K562 (cell line): ENCODE results near the gene DNAI1. TPM values are rescaled to one million over a fixed set of nuclear protein-coding genes. Genes with fewer than 3 reads are reported as not detected.
A peak's percentile ranks its signal among the peaks of the same experiment; 100 is the strongest.

Experiments
- ATAC-seq: fragments of 200-7000 bp; cut with Tn5 transposase; 3 replicates; pipeline ENCODE4 v1.9.1; 2020; ENCODE audit warnings: moderate library complexity
- BruUV-seq: library from RNA; stranded (reverse); fragments of 400-500 nt; replicated peaks from 2 replicates; lab custom pipeline; 2021; lab: Mats Ljungman, UMichigan
- CTCF ChIA-PET: fragments of 300-600 bp; formaldehyde crosslinking; extraction: SDS; loops from one replicate; lab custom pipeline; 2021; ENCODE audit warnings: low intra/inter-chr PET ratio; lab: Yijun Ruan, JAX
- POLR2A ChIA-PET: fragments of 300-600, 350-650 bp; sonication (Branson Sonifier 250); formaldehyde crosslinking; extraction: SDS; loops from one replicate; lab custom pipeline; 2021; ENCODE audit warnings: antibody characterized with exemption, inconsistent platforms; lab: Yijun Ruan, JAX
- DNase-seq, 4 experiments: peaks; one replicate each; pipeline versions ENCODE4 v3.0.0 to v3.0.0-alpha.2; 2011 to 2018; ENCODE audit warnings: low spot score in 3 of 4, mixed read lengths in 3 of 4; ENCODE audit errors: extremely low read depth in 1 of 4
- FAIRE-seq: peaks from 2 replicates; lab custom pipeline; 2011; peaks lifted over from hg19 to GRCh38; lab: Jason Lieb, UNC
- H2AFZ ChIP-seq: 2 replicates; pipeline ENCODE4 v1.6.0; 2011; ENCODE audit warnings: low read depth, low read length, control low read depth, inconsistent platforms
- H3K27ac ChIP-seq: fragments of 200-600 bp; 3 replicates; pipeline ENCODE4 v1.8.0; 2011; ENCODE audit warnings: low read depth, mild to moderate bottlenecking, control low read depth, inconsistent platforms, low read length, moderate library complexity, mixed read lengths; ENCODE audit errors: extremely low read depth
- H3K27me3 ChIP-seq, 2 experiments: fragments of 300-600 bp in 1 of 2; 2 replicates in 1 of 2; 3 replicates in 1 of 2; pipeline versions ENCODE4 v1.6.0 to v1.8.0; 2011; ENCODE audit warnings: inconsistent platforms in 2 of 2, low read length in 2 of 2, mild to moderate bottlenecking in 1 of 2, mixed read lengths in 1 of 2, moderate library complexity in 1 of 2; ENCODE audit not compliant: control insufficient read depth in 2 of 2, insufficient read depth in 2 of 2
- H3K36me3 ChIP-seq: fragments of 300-600 bp; 3 replicates; pipeline ENCODE4 v1.8.0; 2011; ENCODE audit warnings: mild to moderate bottlenecking, low read length, inconsistent platforms; ENCODE audit not compliant: control insufficient read depth, insufficient read depth
- H3K4me1 ChIP-seq, 2 experiments: fragments of 200-600 bp in 1 of 2; replicated peaks in 1 of 2; 2 replicates in 1 of 2; 3 replicates in 1 of 2; pipeline versions ENCODE4 v1.5.1 to v1.8.0; 2011; ENCODE audit warnings: inconsistent platforms in 2 of 2, low read length in 2 of 2, mild to moderate bottlenecking in 1 of 2, mixed read lengths in 1 of 2, moderate library complexity in 1 of 2; ENCODE audit not compliant: control insufficient read depth in 2 of 2, insufficient read depth in 2 of 2
- H3K4me2 ChIP-seq: 2 replicates; pipeline ENCODE4 v1.6.1; 2011; ENCODE audit warnings: low read length, control low read depth, inconsistent platforms, mixed read lengths; ENCODE audit not compliant: insufficient read depth
- H3K4me3 ChIP-seq: fragments of 200-600 bp; sonication (generic), shearing (Covaris generic); 2 replicates; pipeline ENCODE4 v1.5.1; 2016; ENCODE audit warnings: control low read depth, inconsistent platforms
- H3K79me2 ChIP-seq: fragments of 200-600 bp; 3 replicates; pipeline ENCODE4 v1.8.0; 2011; ENCODE audit warnings: low read length, inconsistent platforms; ENCODE audit not compliant: control insufficient read depth, insufficient read depth
- H3K9ac ChIP-seq, 2 experiments: 2 replicates each; pipeline versions ENCODE4 v1.6.0 to v1.6.1; 2011; ENCODE audit warnings: low read depth in 2 of 2, low read length in 2 of 2, control low read depth in 1 of 2, inconsistent platforms in 1 of 2, mild to moderate bottlenecking in 1 of 2, mixed read lengths in 1 of 2; ENCODE audit not compliant: insufficient read depth in 1 of 2
- H3K9me1 ChIP-seq: one replicate; pipeline ENCODE4 v1.6.0; 2011; ENCODE audit warnings: inconsistent platforms, mild to moderate bottlenecking, low read length, moderate library complexity; ENCODE audit not compliant: control insufficient read depth, insufficient read depth
- H3K9me3 ChIP-seq: replicated peaks from 2 replicates; pipeline ENCODE4 v1.5.1; 2011; ENCODE audit warnings: low read depth, low read length, inconsistent platforms; ENCODE audit not compliant: control insufficient read depth, insufficient read depth
- H4K20me1 ChIP-seq: replicated peaks from 2 replicates; pipeline ENCODE4 v1.6.1; 2011; ENCODE audit warnings: low read length, inconsistent platforms, mixed read lengths; ENCODE audit not compliant: control insufficient read depth, insufficient read depth
- CBFA2T2 ChIP-seq: fragments of 450-650 bp; conservative IDR thresholded peaks from 2 replicates; pipeline ENCODE4 v1.6.1; 2017; ENCODE audit warnings: mild to moderate bottlenecking
- CEBPG ChIP-seq, 3 experiments: fragments of 200-800 bp in 1 of 3; sonication (Bioruptor generic) in 1 of 3; sonication (generic) in 1 of 3; formaldehyde crosslinking in 1 of 3; IDR thresholded peaks in 2 of 3; conservative IDR thresholded peaks in 1 of 3; 2 replicates each; pipeline versions ENCODE4 v1.6.1 to v1.8.0; 2016 to 2022; ENCODE audit warnings: missing compliant biosample characterization in 2 of 3, missing genetic modification characterization in 2 of 3, mild to moderate bottlenecking in 1 of 3, missing genetic modification reagents in 1 of 3
- FOSL1 ChIP-seq: fragments of 200-800 bp; sonication (Bioruptor generic); conservative IDR thresholded peaks from 2 replicates; pipeline ENCODE4 v1.6.1; 2016; ENCODE audit warnings: missing genetic modification characterization, missing compliant biosample characterization
- L3MBTL2 ChIP-seq: fragments of 450-650 bp; IDR thresholded peaks from 2 replicates; pipeline ENCODE4 v1.6.1; 2016; ENCODE audit warnings: mild to moderate bottlenecking, moderate library complexity
- POLR3G ChIP-seq: IDR thresholded peaks from 2 replicates; pipeline ENCODE4 v1.6.1; 2011; ENCODE audit not compliant: insufficient read length, insufficient replicate concordance; ENCODE audit errors: extremely low read depth
- SMAD2 ChIP-seq: fragments of 150-350 bp; IDR thresholded peaks from 2 replicates; pipeline ENCODE4 v1.6.1; 2014; ENCODE audit warnings: low read depth, mild to moderate bottlenecking, low read length
- ZNF133 ChIP-seq: fragments of 250-450 bp; sonication (Bioruptor Pico); IDR thresholded peaks from 2 replicates; pipeline ENCODE4 v1.4.0; 2020; ENCODE audit warnings: mild to moderate bottlenecking
- ZNF696 ChIP-seq: fragments of 250-450 bp; sonication (Bioruptor Pico); conservative IDR thresholded peaks from 2 replicates; pipeline ENCODE4 v1.4.0; 2020; ENCODE audit warnings: mild to moderate bottlenecking, moderate library complexity
- ZNF766 ChIP-seq: fragments of 200-800 bp; sonication (Bioruptor generic); conservative IDR thresholded peaks from 2 replicates; pipeline ENCODE4 v1.6.1; 2016; ENCODE audit warnings: missing genetic modification characterization, missing compliant biosample characterization
- WGBS: fragments of 100-300 bp; shearing (Covaris generic); methylation state at CpG from one replicate; pipeline ENCODE4 v1.1.6; 2016; ENCODE audit warnings: low coverage, mixed read lengths; ENCODE audit not compliant: insufficient coverage; ENCODE audit errors: missing lambda C conversion rate; 5-methylcytosine and 5-hydroxymethylcytosine counted together
- in situ Hi-C: fragments of 300-500 bp; cut with MboI; formaldehyde crosslinking; loops from 4 replicates; pipeline ENCODE4 v1.15.0; 2018; ENCODE audit warnings: inconsistent platforms, mixed read lengths
- intact Hi-C: fragments of 100-400 bp; cut with micrococcal nuclease; formaldehyde crosslinking; loops from 2 replicates; pipeline ENCODE4 v1.14.2; 2022
- polyA plus RNA-seq, 8 experiments: library from polyadenylated mRNA; depleted of rRNA in 4 of 8; stranded (reverse) in 5 of 8; unstranded in 3 of 8; fragments of >200 nt; fragmentation: Nextera tagmentation in 2 of 8; fragmentation: Illumina TruSeq in 1 of 8; extraction: Ambion mirVana in 2 of 8; extraction: Trizol in 1 of 8; gene quantifications; 2 replicates each; pipeline versions ENCODE4 v1.2.1 to v1.2.3, GENCODE V29; 2011 to 2014; ENCODE audit warnings: inconsistent platforms in 1 of 8, missing spikeins in 1 of 8
- total RNA-seq, 7 experiments: library from RNA; depleted of rRNA in 6 of 7; stranded (reverse); fragments of >200 nt in 6 of 7; fragmentation: Illumina TruSeq in 2 of 7; extraction: Trizol in 2 of 7; gene quantifications; 2 replicates each; pipeline versions ENCODE4 v1.2.1 to v1.2.3, GENCODE V29; 2011 to 2021; ENCODE audit warnings: low replicate concordance in 1 of 7
- TF ChIP-seq, protein P1 (sequence below), 2 experiments: fragments of 450-650 bp in 1 of 2; sonication (generic) in 1 of 2; formaldehyde crosslinking in 1 of 2; IDR thresholded peaks in 1 of 2; conservative IDR thresholded peaks in 1 of 2; 2 replicates each; pipeline versions ENCODE4 v1.6.1 to v1.8.1; 2016 to 2023; ENCODE audit warnings: mild to moderate bottlenecking in 2 of 2, moderate library complexity in 2 of 2, inconsistent platforms in 1 of 2, missing genetic modification reagents in 1 of 2

Gene DNAI1
- total and polyA plus RNA-seq, 9 of the 15 experiments (the other 6 are each of a cell fraction or from before 2014, with no cell fraction given) = 0.01 to 0.17 (median 0.04) TPM; not detected in 6

DNA sequence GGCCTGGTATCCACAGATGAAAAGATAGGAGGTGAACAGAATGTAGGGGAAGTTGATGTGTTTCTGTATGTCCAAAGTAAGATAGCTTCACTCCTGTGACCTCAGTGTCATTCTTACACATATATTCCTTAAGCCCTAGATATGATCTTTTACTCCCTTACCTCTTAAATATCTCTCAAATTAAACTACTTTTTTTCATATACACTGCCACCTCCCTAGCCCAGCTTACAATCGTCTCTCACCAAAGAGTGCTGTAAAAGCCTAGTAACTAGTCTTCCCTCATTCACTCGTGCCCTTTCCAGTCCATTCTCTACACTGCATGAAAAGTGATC lies 5.3 kb downstream of the DNAI1 start:
- Histone ChIP-seq H3K4me2 (no peak overlapping the region), H3K4me3 (no peak overlapping the region), H3K79me2 (no peaks in the 10 kb centered on the region), H3K36me3 (no peaks in the 10 kb centered on the region), H3K9me3 (no peaks in the 10 kb centered on the region), H3K27me3 (peaks cover 0 to 2% of the 10 kb centered on the region in 2 experiments; a peak in 1 of 5 replicates), H3K27ac (no peak overlapping the region), H3K9ac (no peak overlapping the region), H3K9me1 (no peaks in the 10 kb centered on the region), H2AFZ (no peak overlapping the region), H3K4me1 (peaks cover 2% of the 10 kb centered on the region in 2 experiments; a peak in 3 of 5 replicates), H4K20me1 (no peaks in the 10 kb centered on the region)
- WGBS = 5% methylated on average over 2 of the region's 2 CpGs
- in situ Hi-C loops = no loop called here
- intact Hi-C loops = no loop called here
- no TSS peak for BruUV-seq
- CTCF ChIA-PET = no interaction called here
- FAIRE-seq (no peak), DNase-seq (no peak), ATAC-seq (no peak)
- POLR2A ChIA-PET = interaction anchor here (0.9 to 1.1 kb wide), 2 partner anchors 19 to 21 kb away, joined by 3 read pairs; no protein-coding TSS in a partner anchor
- 0 out of 2 replicates have a peak, but pooled peaks have one; percentile 17 for TF ChIP-seq CBFA2T2
- no peak for TF ChIP-seq ZNF133 (CRISPR knock-in tag)
- no peak for TF ChIP-seq CEBPG (CRISPR knock-in tag; IDR thresholded peaks at IDR 0.05)
- 0 out of 4 replicates have a peak, but pooled peaks of 1 of the 2 experiments have one; percentile 3 for TF ChIP-seq CEBPG (tag; conservative IDR thresholded peaks at IDR 0.05 in 1 of 2, IDR thresholded peaks at IDR 0.05 in 1 of 2)
- peak; percentile 58 for TF ChIP-seq FOSL1 (tag)

DNA sequence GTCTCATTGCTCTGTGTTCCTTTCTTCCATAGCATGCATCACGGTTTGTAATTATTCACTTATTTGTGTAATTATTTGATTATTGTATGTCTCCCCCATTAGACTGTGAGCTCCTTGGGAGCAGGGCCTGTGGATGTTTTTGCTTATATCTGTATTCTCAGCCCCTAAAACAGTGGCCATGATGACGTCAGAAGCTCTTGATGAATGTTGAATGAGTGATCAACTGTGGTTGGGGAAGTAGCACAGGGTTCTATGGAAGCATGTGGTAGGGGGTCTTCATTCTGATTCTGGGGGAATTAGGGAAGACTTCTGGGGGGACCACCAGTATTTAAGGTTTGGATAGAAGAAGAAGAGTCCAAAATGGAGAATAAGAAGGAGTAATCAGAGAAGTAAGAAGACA lies 6.0 kb downstream of the DNAI1 start:
- no peaks in the 10 kb centered on the region for H3K36me3 ChIP-seq
- POLR2A ChIA-PET = interaction anchor here (0.9 kb wide), 1 partner anchor 20 kb away, joined by 3 read pairs; no protein-coding TSS in a partner anchor
- ATAC-seq (no peak), FAIRE-seq (no peak), DNase-seq (no peak)
- 0% methylated on average over 2 of the region's 2 CpGs for WGBS
- H3K4me1 ChIP-seq = no peaks in the 10 kb centered on the region; a peak in 1 of 5 replicates
- H3K4me2 ChIP-seq = no peak overlapping the region
- in situ Hi-C loops (no loop called here), intact Hi-C loops (no loop called here)
- TF ChIP-seq POLR3G = no peak
- TF ChIP-seq, protein P1, sequence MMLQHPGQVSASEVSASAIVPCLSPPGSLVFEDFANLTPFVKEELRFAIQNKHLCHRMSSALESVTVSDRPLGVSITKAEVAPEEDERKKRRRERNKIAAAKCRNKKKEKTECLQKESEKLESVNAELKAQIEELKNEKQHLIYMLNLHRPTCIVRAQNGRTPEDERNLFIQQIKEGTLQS (IDR thresholded peaks at IDR 0.05) = peak; percentile 38; the same call in 1 of the 2 replicates
- TF ChIP-seq, protein P1 (CRISPR knock-in tag; conservative IDR thresholded peaks at IDR 0.05) = no peak
- no peak for TF ChIP-seq ZNF766 (CRISPR knock-in tag)
- no peak for TF ChIP-seq L3MBTL2
- no peak for TF ChIP-seq ZNF696 (CRISPR knock-in tag)
- TF ChIP-seq SMAD2 = no peak
- H3K9ac ChIP-seq = no peak overlapping the region
- CTCF ChIA-PET = no interaction called here
- H2AFZ ChIP-seq = no peak overlapping the region
- no peak overlapping the region for H3K4me3 ChIP-seq
- H3K27me3 ChIP-seq = peaks cover 0 to 2% of the 10 kb centered on the region in 2 experiments; a peak in 1 of 5 replicates
- no peaks in the 10 kb centered on the region for H3K79me2 ChIP-seq
- no peaks in the 10 kb centered on the region for H4K20me1 ChIP-seq
- H3K9me3 ChIP-seq = no peaks in the 10 kb centered on the region
- no TSS peak for BruUV-seq
- H3K9me1 ChIP-seq = no peaks in the 10 kb centered on the region
- no peak overlapping the region for H3K27ac ChIP-seq
